Dedifferentiated amniotic fluid mesenchymal stem cell (primary cell): ENCODE results near the gene UBR3.

Experiments
- DNase-seq: peaks from one replicate; pipeline ENCODE4 v3.0.0-alpha.2; 2016; ENCODE audit errors: extremely low spot score

Gene UBR3

GRCh38 chr2:170047331-170048065, 220.2 kb downstream of the UBR3 start:
- no peak for DNase-seq

- DNase-seq, result no peak
Measured at GRCh38 chr2:170052151-170052550, 224.9 kb downstream of the UBR3 start.

GRCh38 chr2:170054997-170055396, 227.7 kb downstream of the UBR3 start:
- no peak for DNase-seq

GRCh38 chr2:170056900-170057299, 229.6 kb downstream of the UBR3 start:
- DNase-seq, result no peak

- DNase-seq, result no peak
Measured at GRCh38 chr2:170063456-170064235, 236.4 kb downstream of the UBR3 start.

- no peak for DNase-seq
Measured at GRCh38 chr2:170070778-170071177, 243.5 kb downstream of the UBR3 start.

GRCh38 chr2:170073288-170073687, 246.0 kb downstream of the UBR3 start:
- peak; percentile 55 for DNase-seq

GRCh38 chr2:170076189-170076588, 248.9 kb downstream of the UBR3 start:
- DNase-seq, result no peak

GRCh38 chr2:170077830-170078569, 250.7 kb downstream of the UBR3 start:
- DNase-seq, result no peak

GRCh38 chr2:170084820-170085491, 257.7 kb downstream of the UBR3 start:
- DNase-seq, result no peak

- no peak for DNase-seq
Measured at GRCh38 chr2:170086117-170086688, 258.9 kb downstream of the UBR3 start.

GRCh38 chr2:170086751-170087412, 259.6 kb downstream of the UBR3 start:
- DNase-seq, result no peak

GRCh38 chr2:170087413-170087793, 260.1 kb downstream of the UBR3 start:
- no peak for DNase-seq

GRCh38 chr2:170088776-170089175, 261.5 kb downstream of the UBR3 start:
- DNase-seq, result no peak

GRCh38 chr2:170090229-170090628, 263.0 kb downstream of the UBR3 start:
- no peak for DNase-seq

GRCh38 chr2:170091436-170091835, 264.2 kb downstream of the UBR3 start:
- DNase-seq, result no peak

- no peak for DNase-seq
Measured at GRCh38 chr2:170092436-170093060, 265.3 kb downstream of the UBR3 start.

- no peak for DNase-seq
Measured at GRCh38 chr2:170095380-170095779, 268.1 kb downstream of the UBR3 start.

GRCh38 chr2:170098626-170099312, 271.5 kb downstream of the UBR3 start:
- DNase-seq, result no peak

- DNase-seq, result no peak
Measured at GRCh38 chr2:170101789-170102188, 274.5 kb downstream of the UBR3 start.
